Measurements from ENCODE around the gene KLF7.

- no peak for TF ChIP-seq EZH2phosphoT487 (IDR thresholded peaks at IDR 0.05; ENCODE audit: low read length)
- TF ChIP-seq, protein P1, sequence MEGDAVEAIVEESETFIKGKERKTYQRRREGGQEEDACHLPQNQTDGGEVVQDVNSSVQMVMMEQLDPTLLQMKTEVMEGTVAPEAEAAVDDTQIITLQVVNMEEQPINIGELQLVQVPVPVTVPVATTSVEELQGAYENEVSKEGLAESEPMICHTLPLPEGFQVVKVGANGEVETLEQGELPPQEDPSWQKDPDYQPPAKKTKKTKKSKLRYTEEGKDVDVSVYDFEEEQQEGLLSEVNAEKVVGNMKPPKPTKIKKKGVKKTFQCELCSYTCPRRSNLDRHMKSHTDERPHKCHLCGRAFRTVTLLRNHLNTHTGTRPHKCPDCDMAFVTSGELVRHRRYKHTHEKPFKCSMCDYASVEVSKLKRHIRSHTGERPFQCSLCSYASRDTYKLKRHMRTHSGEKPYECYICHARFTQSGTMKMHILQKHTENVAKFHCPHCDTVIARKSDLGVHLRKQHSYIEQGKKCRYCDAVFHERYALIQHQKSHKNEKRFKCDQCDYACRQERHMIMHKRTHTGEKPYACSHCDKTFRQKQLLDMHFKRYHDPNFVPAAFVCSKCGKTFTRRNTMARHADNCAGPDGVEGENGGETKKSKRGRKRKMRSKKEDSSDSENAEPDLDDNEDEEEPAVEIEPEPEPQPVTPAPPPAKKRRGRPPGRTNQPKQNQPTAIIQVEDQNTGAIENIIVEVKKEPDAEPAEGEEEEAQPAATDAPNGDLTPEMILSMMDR (IDR thresholded peaks at IDR 0.05; ENCODE audit: low read length) = no peak
These were observed 5.6 kb downstream of the KLF7 start for GRCh38 chr2:207160115-207160514.

All from MM.1S (cell line).